Measurements from ENCODE around the gene AFAP1L2.

DNA sequence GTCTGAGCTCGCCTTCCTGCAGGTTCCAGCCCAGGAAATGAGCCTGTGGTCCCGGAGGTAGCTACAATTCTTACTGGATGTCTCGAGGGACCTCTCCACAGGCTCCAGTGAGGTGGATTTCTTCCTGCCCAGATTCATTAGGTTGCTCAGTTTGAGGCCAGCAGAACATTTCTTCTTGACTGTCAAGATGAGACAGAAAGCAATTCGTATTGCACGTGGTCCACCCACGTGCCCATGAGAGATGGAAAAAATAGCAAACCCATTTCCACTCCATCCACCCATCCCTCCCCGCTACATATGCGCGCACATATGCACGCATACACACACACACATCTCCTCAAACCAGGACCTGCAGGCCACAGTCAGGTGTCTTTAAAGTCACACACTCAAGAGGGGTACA is 96.6 kb downstream of the AFAP1L2 start:
- TF ChIP-seq, protein P1, sequence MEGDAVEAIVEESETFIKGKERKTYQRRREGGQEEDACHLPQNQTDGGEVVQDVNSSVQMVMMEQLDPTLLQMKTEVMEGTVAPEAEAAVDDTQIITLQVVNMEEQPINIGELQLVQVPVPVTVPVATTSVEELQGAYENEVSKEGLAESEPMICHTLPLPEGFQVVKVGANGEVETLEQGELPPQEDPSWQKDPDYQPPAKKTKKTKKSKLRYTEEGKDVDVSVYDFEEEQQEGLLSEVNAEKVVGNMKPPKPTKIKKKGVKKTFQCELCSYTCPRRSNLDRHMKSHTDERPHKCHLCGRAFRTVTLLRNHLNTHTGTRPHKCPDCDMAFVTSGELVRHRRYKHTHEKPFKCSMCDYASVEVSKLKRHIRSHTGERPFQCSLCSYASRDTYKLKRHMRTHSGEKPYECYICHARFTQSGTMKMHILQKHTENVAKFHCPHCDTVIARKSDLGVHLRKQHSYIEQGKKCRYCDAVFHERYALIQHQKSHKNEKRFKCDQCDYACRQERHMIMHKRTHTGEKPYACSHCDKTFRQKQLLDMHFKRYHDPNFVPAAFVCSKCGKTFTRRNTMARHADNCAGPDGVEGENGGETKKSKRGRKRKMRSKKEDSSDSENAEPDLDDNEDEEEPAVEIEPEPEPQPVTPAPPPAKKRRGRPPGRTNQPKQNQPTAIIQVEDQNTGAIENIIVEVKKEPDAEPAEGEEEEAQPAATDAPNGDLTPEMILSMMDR (IDR thresholded peaks at IDR 0.05), result no peak
- TF ChIP-seq POLR2A (IDR thresholded peaks at IDR 0.05), result no peak

Data from Peyer's patch (tissue), 4 donors.